Right cardiac atrium (tissue), 5 donors: ENCODE results near the gene SLC1A1. TPM values are rescaled to one million over a fixed set of nuclear protein-coding genes. Genes with fewer than 3 reads are reported as not detected.

Source experiments
- ATAC-seq, 2 donors: fragments of 200-7000 bp; cut with Tn5 transposase; one replicate each; pipeline versions ENCODE4 v1.8.0 to v1.9.1; 2020; ENCODE audit warnings: moderate library complexity in 2 of 2, mild to moderate bottlenecking in 1 of 2
- DNase-seq, 3 donors: peaks; one replicate each; pipeline ENCODE4 v3.0.0-alpha.2; 2020
- H3K27ac ChIP-seq: one replicate; pipeline ENCODE4 v1.5.1; 2013; ENCODE audit warnings: mild to moderate bottlenecking, low read length, control low read depth, moderate library complexity
- H3K27me3 ChIP-seq: one replicate; pipeline ENCODE4 v1.6.1; 2013; ENCODE audit not compliant: control insufficient read depth, insufficient read depth
- H3K4me1 ChIP-seq: one replicate; pipeline ENCODE4 v1.6.1; 2013; ENCODE audit warnings: low read length; ENCODE audit not compliant: control insufficient read depth, insufficient read depth
- H3K4me3 ChIP-seq: one replicate; pipeline ENCODE4 v1.5.1; 2013; ENCODE audit warnings: low read length, control low read depth
- H3K9me3 ChIP-seq: one replicate; pipeline ENCODE4 v1.6.1; 2013; ENCODE audit warnings: low read length; ENCODE audit not compliant: control insufficient read depth
- WGBS: extraction: QIAGEN DNeasy Blood & Tissue Kit; methylation state at CpG from one replicate; pipeline ENCODE4 v1.1.7; 2013; 5-methylcytosine and 5-hydroxymethylcytosine counted together
- intact Hi-C, 4 donors: fragments of 100-400 bp; cut with DNase I; formaldehyde crosslinking; loops; one replicate each; pipeline versions ENCODE4 v1.11.0 to v1.14.0; 2022 to 2023
- polyA plus RNA-seq: library from polyadenylated mRNA; stranded (reverse); fragments of 200-250 nt; gene quantifications from one replicate; pipeline ENCODE4 v1.2.3, GENCODE V29; 2013
- total RNA-seq, 4 donors: library from RNA; stranded (reverse); fragmentation: NEBNext Ultra II Directional; extraction: Animal tissue kit (Norgen Biotek cat#: 25700); gene quantifications; one replicate each; pipeline ENCODE4 v1.2.1, GENCODE V29; 2021
- donor health status: healthy with polysubstance abuse.
- donor health status: DM: no; HTN: yes; CAD: no.
- donor health status: DM: no; HTN: no; CAD: no.
- donor health status: DM: no; HTN: yes; CAD: no; lungs with severe emphysema.
- donor health status: DM: yes; HTN: yes; CAD: no.

Gene SLC1A1
- total and polyA plus RNA-seq, 5 donors = 1.1 to 2.1 (median 1.5) TPM

DNA sequence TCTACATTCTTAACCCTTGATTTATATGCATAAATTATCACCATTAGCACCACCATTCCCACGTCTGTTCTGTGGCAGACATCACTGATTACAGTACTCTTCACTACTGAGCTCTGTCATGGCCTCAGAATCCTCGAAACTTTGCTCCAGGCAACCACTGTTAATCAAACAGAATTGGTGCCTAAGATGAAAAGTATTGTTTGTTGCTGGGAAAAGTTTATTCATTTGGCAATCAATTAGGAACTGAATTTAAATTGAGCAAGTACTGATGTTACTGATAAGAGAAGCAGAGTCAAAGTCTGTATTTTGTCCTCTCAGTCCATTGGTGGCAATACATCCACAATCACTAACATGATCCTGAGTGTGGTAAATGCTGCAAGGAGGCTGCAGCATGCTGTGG, 12.8 kb downstream of the SLC1A1 start:
- DNase-seq = no peak
- no peak for ATAC-seq
- intact Hi-C loops = no loop called here
- H3K4me3 ChIP-seq = no peak overlapping the region
- H3K9me3 ChIP-seq = no peaks in the 10 kb centered on the region
- H3K27ac ChIP-seq = no peak overlapping the region
- no peaks in the 10 kb centered on the region for H3K4me1 ChIP-seq
- no peaks in the 10 kb centered on the region for H3K27me3 ChIP-seq
- WGBS = 70% methylated on average over 2 of the region's 2 CpGs

DNA sequence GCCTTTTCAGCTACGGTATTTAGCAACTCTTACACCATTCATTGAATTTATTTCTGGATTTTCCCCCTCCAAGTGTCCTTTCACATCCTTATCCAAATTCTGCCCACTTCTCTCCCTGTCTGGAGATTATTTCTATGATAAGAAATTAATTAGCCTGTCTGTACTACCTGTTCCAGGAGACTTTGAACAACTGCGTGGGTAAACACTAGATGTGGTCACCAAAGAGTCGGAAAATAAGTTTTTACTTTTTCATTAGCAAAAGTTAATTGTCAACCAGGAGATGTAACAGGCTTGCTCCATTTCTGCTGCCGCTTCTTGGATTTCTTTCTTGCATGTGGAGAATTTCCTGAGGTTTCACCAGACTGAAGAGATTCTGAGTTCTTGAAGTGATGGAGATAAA, 14.0 kb downstream of the SLC1A1 start:
- H3K27ac ChIP-seq = no peak overlapping the region
- H3K27me3 ChIP-seq = no peaks in the 10 kb centered on the region
- ATAC-seq (no peak), DNase-seq (no peak)
- 92% methylated on average over 4 of the region's 4 CpGs for WGBS
- no peak overlapping the region for H3K4me3 ChIP-seq
- intact Hi-C loops = no loop called here
- no peaks in the 10 kb centered on the region for H3K4me1 ChIP-seq
- H3K9me3 ChIP-seq = no peaks in the 10 kb centered on the region

DNA sequence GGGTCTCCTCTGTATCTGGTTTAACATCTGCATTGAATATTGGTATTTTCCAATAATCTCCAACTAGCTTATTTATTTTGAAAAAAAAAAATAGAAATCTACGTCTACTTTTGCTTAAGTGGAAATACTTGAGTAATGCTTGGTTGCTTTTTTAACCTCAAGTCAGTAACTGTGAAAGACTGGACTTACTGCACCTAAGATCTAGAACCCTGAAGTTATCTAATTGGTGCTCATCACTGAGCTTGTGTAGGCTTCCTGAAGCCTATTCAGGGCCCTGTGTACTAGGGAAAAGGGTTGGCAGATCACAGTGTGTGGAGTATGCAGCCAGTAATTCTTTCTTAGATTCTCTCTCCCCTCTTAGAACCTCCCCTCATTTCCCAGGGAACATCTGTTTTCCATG, 16.2 kb downstream of the SLC1A1 start:
- H3K4me1 ChIP-seq = no peaks in the 10 kb centered on the region
- H3K27ac ChIP-seq = no peak overlapping the region
- DNase-seq (no peak), ATAC-seq (no peak)
- H3K9me3 ChIP-seq = peaks cover 2% of the 10 kb centered on the region
- H3K4me3 ChIP-seq = no peak overlapping the region
- WGBS = 94% methylated on average over 1 of the region's 1 CpG
- intact Hi-C loops = no loop called here
- H3K27me3 ChIP-seq = no peaks in the 10 kb centered on the region

DNA sequence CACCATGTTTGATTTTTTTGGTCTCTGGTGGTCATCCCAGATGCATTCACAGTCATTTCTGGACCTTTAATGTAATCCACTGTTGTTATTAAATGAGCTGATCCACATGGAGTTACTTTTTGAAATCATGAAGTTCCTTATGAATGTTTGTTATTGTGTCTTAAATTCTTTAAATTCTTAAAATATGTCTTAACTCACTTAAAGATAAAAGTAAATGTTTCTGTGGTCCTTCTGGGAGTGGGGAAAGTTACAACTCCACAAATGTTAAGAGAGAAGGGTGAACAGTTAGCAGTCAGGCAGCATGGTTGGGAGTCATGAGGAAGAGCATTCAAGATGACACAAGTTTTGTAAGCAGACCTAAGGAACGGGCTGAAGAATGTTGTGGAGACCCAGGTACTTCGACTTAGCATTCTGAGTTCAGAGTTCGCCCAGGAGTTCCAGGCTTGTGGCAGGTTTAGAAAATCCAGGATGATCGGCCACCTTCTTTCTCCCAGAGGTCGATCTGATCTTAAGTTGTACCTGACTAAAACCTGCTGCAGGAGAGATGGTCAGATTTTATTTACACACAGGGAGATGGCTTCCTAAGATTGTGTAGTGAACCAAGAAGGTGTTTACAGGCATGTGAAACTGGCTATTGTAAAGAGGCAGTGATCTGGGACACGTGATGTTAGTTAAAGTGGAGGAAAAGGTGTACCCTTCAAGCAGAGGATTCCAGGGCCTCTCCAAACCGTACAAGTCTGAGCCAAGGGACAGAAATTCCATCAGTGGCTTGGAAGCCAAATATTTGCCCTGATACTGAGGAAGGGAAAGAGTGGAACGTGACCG, 17.2 kb downstream of the SLC1A1 start:
- H3K27me3 ChIP-seq = no peaks in the 10 kb centered on the region
- no peak overlapping the region for H3K4me3 ChIP-seq
- DNase-seq = no peak
- peaks cover 2% of the 10 kb centered on the region for H3K9me3 ChIP-seq
- no peaks in the 10 kb centered on the region for H3K4me1 ChIP-seq
- intact Hi-C loops = no loop called here
- 69% methylated on average over 9 of the region's 9 CpGs for WGBS
- no peak for ATAC-seq
- no peak overlapping the region for H3K27ac ChIP-seq

DNA sequence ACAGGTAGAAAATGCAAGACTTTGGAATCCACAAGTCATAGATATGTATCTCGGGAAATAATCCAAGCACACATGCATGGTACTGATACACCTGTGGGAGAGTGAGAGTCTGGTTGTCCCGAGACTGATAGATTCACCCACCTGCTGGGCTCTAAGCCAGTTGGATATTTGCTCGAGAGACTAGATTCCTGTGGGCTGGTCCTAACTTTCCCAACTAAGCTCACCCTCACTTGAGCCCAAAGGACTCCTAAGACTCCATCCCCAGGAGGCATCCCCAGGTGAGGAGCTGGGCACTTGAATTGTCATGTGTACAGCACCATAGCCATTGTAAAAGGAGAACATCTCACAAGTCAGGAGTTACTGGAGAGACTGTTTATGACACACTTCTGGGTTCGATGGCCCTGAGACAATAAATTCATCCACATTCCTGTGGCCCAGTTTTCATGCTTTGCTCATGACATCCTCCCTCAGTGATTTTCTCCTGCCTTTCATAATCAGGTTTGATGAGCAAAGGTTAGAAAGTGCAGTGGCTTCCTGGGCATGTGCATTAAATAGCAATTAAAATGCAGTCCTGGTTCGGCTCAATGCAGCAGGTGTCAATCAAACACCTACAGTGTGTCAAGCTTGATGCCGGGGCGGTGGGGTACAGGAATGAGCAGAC, 18.1 kb downstream of the SLC1A1 start:
- Histone ChIP-seq H3K4me1 (no peaks in the 10 kb centered on the region), H3K9me3 (peaks cover 2% of the 10 kb centered on the region), H3K27ac (no peak overlapping the region), H3K27me3 (no peaks in the 10 kb centered on the region), H3K4me3 (no peak overlapping the region)
- WGBS = 88% methylated on average over 7 of the region's 7 CpGs
- intact Hi-C loops = no loop called here
- DNase-seq (no peak), ATAC-seq (no peak)

DNA sequence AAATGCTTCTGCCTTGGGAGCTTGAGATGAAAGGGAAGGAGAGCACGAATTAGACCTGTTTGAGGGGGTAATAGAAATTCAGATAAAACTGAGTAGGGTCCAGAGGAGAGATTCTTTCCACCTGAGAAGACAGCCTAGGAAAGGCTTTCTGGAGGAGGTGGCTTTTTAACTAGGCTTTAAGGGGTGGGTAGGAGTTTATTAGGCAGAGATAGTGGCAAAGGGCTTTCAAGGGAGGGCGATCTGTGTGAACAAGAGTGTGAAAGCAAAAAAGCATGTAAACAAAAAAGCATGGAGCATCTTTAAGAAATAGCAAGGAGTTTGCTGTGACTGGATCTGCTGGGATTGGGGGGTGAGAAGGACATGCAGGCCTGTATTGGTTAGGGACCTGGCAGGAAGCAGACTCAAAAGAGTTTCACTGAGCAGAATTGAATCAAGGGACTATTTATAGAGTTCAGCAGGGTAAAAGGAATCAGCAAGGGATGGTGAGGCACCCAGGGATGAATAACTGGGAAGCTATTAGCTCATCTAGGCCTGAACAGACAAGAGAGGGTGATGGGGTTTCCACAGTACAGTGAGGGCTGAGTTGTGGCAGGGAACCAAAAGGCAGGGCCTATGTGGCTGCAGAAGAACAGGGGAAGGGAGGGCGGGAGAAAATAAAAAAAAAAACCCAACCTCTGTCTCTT, 18.8 kb downstream of the SLC1A1 start:
- ATAC-seq (no peak), DNase-seq (no peak)
- no peak overlapping the region for H3K4me3 ChIP-seq
- H3K9me3 ChIP-seq = peaks cover 2% of the 10 kb centered on the region
- no peak overlapping the region for H3K27ac ChIP-seq
- no peaks in the 10 kb centered on the region for H3K27me3 ChIP-seq
- no peaks in the 10 kb centered on the region for H3K4me1 ChIP-seq
- intact Hi-C loops = no loop called here
- 89% methylated on average over 3 of the region's 3 CpGs for WGBS

DNA sequence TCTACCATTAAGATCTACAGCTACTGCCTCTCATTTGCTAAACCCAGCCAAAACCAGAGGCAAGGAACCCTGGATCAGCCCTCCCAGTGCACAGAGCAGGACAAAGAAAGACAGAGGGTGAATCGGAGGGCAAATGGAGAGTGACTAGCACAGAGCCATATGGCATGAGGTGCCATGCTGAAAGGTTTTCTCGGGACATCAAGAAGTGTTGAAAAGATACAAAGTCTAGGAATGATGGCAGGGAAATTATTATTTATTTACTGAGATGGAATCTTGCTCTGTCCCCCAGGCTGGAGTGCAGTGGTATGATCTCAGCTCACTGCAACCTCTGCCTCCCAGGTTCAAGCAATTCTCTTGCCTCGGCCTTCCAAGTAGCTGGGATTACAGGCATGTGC, 19.3 kb downstream of the SLC1A1 start:
- WGBS = 93% methylated on average over 3 of the region's 3 CpGs
- intact Hi-C loops = no loop called here
- no peaks in the 10 kb centered on the region for H3K4me1 ChIP-seq

DNA sequence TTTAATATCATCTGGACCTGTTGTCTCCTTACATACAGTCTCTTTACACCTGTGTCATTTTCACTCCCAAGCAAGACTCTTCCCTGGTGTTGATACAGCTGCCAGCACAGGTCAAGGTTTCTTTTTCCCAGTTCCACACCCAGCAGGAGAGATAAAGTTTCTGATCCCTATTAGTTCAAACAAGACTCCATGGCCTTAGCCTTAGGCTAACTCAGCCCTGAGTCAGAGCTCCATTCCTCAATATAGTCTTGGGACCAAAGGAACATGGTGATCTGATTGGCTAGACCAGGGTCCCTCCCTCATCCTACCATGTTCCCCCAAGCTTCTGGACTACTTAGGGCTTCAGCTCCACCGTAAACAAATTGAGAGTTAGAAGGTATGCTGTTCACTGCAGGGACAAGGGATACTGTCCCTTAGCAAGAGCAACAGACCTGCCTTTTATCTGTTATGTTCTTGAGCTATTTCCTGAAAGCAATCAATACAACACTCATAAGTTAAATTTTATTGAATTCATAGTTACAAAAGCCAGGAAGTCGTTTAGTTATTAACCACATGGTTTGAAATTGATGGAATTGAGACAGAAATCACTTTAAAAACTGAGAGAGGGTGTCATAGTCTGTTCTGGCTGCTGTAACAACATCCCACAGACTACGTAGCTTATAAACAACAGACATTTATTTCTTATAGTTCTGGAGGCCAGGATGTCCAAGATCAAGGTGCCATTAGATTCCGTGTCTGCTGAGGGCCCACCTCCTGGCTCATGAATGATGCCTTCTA, 20.5 kb downstream of the SLC1A1 start:
- Histone ChIP-seq H3K4me3 (no peak overlapping the region), H3K9me3 (peaks cover 2% of the 10 kb centered on the region), H3K27me3 (no peaks in the 10 kb centered on the region), H3K27ac (no peak overlapping the region), H3K4me1 (no peaks in the 10 kb centered on the region)
- DNase-seq (no peak), ATAC-seq (no peak)
- 92% methylated on average over 4 of the region's 4 CpGs for WGBS
- intact Hi-C loops = no loop called here

More for the DNA sequence above, 19.3 kb downstream of the SLC1A1 start:
- H3K27me3 ChIP-seq = no peaks in the 10 kb centered on the region
- H3K4me3 ChIP-seq = no peak overlapping the region
- DNase-seq (no peak), ATAC-seq (no peak)
- no peak overlapping the region for H3K27ac ChIP-seq
- H3K9me3 ChIP-seq = peaks cover 2% of the 10 kb centered on the region

DNA sequence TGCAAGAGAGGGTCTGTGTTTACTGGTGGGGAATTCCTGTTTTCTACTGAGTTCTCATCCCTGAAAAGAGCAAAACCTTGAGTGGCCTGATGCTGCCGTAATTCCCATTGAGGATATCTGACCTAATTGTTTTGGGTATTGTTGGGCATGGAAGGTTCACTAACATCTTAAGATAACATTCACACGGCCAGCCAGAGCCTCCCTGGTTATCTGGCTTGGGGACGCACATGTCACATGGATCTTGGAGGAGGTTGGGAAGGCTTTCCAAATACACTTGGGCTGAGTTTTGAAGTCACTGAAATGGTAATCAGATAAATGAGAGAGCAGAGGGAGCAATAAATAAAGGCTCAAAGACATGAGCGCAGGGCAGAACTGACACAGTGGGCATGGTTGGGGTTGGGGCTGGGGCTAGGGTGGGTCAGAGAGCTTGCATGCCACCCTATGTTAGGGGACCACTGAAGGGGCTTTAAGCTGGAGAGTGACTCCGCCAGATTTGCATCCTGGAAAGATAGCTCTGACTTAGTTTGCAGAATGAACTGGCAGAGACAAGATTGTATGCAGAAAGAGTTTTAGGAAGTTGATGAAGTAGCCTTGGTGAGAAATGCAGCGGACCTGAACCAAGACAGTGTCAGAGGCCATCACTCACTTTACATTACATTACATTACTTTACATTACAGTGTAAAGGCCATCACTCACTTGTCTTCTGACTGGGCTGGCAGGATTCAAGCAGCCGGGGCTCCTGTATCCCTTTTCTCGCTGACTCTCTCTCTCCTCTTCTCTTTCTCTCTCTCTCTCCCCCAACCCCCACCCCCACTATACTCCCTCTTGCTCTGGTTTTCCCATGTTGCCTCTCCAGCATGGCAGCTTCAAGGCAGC, 24.2 kb downstream of the SLC1A1 start:
- no peak overlapping the region for H3K4me3 ChIP-seq
- DNase-seq = no peak

DNA sequence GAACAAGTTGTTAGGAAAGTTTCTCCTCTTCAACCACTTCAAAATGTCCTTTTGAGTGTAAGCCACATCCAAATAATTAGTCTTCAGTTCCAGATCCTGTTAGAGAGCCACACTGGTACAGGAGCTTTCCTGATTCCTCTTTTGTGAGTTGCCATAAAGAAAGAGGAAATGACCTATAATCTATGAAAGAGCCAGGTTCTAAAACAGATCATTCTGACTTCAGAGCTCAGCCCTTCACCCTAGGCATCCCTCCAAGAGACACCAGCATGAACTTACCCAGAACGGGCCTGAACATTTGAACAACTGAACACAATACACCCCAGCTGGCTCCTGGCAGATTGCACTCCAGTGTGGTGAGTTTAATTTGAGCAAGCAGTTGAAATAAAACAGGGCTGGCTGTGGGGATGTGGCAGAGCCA, 25.7 kb downstream of the SLC1A1 start:
- intact Hi-C loops = no loop called here
- WGBS = 28% methylated on average over 1 of the region's 1 CpG
- Histone ChIP-seq H3K9me3 (peaks cover 2% of the 10 kb centered on the region), H3K4me3 (no peak overlapping the region), H3K27ac (no peak overlapping the region), H3K27me3 (no peaks in the 10 kb centered on the region), H3K4me1 (no peaks in the 10 kb centered on the region)
- peak in 1 of 2 donors; percentile 32 for ATAC-seq
- DNase-seq = no peak

More for the DNA sequence above, 24.2 kb downstream of the SLC1A1 start:
- Histone ChIP-seq H3K9me3 (peaks cover 2% of the 10 kb centered on the region), H3K27me3 (no peaks in the 10 kb centered on the region), H3K27ac (no peak overlapping the region), H3K4me1 (no peaks in the 10 kb centered on the region)
- WGBS = 67% methylated on average over 8 of the region's 8 CpGs
- intact Hi-C loops = no loop called here
- ATAC-seq = no peak
